GM12874 (cell line): ENCODE data around the gene SPNS3.

ENCODE experiments used
- TF ChIP-seq, protein P1 (sequence below): IDR thresholded peaks from 2 replicates; pipeline ENCODE4 v1.5.1; 2011; ENCODE audit warnings: low read depth, mild to moderate bottlenecking, control low read depth, low read length, moderate library complexity; ENCODE audit not compliant: insufficient read depth

Gene SPNS3, protein sequence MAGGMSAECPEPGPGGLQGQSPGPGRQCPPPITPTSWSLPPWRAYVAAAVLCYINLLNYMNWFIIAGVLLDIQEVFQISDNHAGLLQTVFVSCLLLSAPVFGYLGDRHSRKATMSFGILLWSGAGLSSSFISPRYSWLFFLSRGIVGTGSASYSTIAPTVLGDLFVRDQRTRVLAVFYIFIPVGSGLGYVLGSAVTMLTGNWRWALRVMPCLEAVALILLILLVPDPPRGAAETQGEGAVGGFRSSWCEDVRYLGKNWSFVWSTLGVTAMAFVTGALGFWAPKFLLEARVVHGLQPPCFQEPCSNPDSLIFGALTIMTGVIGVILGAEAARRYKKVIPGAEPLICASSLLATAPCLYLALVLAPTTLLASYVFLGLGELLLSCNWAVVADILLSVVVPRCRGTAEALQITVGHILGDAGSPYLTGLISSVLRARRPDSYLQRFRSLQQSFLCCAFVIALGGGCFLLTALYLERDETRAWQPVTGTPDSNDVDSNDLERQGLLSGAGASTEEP

DNA sequence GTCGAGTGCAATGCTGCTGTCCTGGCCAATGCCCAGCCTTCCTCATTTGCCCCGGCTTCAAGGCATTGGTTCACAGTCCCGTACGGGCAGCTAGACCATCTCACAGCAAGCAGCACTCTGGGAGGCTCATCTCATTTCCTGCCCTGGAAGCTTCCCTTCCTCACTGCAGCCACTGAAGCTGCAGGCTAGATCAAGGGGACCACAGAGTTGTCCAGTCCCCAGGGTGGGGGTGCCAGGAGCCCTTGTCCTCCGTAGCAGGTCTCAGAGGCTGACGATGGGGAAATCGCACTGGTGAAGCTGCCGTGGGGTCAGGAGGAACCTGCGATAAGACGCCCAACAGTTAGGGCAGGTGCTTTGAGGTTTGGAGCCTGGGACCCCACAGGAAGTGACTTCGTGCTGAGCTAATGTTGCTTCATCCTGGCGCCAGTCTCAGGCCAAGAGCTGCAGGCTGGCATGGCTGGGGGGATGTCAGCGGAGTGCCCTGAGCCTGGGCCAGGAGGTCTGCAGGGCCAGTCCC, at the start of gene SPNS3:
Gene SPNS3 (plus strand): TSS at position 426 of the 517 bp plus-strand sequence. CDS start 28 bp downstream, at position 454.
- TF ChIP-seq, protein P1, sequence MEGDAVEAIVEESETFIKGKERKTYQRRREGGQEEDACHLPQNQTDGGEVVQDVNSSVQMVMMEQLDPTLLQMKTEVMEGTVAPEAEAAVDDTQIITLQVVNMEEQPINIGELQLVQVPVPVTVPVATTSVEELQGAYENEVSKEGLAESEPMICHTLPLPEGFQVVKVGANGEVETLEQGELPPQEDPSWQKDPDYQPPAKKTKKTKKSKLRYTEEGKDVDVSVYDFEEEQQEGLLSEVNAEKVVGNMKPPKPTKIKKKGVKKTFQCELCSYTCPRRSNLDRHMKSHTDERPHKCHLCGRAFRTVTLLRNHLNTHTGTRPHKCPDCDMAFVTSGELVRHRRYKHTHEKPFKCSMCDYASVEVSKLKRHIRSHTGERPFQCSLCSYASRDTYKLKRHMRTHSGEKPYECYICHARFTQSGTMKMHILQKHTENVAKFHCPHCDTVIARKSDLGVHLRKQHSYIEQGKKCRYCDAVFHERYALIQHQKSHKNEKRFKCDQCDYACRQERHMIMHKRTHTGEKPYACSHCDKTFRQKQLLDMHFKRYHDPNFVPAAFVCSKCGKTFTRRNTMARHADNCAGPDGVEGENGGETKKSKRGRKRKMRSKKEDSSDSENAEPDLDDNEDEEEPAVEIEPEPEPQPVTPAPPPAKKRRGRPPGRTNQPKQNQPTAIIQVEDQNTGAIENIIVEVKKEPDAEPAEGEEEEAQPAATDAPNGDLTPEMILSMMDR: no peak

DNA sequence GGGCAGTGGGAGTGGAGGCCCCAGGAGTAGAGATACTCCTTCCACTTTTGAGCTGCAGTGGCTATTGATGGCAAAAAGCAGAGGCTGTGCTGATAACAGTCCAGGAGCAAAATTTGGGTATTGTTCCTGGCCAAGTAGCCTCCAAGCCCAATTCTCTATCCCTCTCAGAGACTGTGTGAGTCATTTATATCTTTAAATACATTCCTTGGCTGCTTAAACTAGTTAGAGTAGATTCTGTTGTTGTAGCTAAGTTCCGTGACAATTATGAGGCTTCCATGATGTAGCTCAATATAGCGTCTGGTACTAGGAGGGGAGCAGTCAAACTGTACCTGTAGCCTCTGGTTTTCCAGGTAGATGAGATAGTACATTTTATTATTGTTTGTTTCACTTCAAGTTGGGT, 47.3 kb upstream of the SPNS3 start:
- TF ChIP-seq, protein P1: no peak

DNA sequence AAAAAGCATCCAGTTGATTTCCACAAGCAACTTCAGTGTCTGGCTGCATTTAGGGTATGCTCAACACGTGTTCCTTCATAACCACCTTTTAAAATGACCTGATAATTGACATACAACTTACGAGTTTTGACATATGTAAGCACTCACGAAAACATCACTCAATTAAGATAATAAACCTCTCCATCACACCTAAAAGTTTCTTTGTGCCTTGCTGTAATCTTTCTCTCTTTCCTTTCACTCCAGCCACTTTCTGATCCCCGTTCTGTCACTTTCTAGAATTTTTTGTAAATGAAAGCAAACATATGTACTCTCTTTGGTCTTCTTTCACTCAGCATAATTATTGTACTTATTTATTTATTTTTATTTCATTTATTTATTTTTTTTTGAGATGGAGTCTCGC, 46.6 kb upstream of the SPNS3 start:
- TF ChIP-seq, protein P1: no peak

DNA sequence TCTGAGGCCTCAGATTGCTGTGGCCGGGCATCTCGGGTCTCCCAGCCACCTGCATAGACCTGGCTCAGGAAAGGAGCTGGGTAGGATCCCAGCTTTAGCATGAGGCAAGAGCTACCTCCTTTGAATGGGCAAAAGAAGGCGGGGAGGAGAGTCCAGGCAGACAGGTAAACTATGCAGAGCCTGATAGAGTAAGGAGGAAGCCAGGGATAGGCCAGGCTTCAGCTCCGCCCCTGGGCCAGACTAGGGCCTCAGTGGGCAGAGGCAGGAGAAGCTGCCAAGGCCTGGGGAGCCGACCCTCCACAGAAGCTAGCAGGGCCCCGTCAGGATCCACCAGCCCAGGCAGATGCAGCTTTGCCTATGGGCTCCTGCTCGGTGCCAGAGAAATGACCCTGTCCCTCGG, 44.7 kb upstream of the SPNS3 start:
- TF ChIP-seq, protein P1: no peak

DNA sequence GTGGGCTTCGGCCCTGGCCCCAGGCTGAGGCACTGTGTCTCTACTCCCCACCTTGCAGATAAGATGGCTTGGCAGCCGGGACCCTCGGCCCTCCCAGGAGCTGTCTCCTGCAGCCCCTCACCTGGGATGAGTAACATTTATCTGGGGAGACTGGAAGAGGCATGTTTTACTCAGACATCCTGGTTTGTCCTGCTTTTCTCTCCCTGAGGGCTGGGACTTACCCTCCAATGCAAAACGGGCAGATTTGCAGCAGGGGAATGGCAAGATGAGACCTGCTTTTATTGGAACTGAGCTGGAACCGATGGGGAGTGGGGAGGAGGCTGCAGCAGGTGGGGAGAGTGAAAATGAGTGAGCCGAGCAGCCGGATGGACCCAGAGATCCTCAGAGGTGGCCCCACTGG, 39.9 kb upstream of the SPNS3 start:
- TF ChIP-seq, protein P1: no peak

DNA sequence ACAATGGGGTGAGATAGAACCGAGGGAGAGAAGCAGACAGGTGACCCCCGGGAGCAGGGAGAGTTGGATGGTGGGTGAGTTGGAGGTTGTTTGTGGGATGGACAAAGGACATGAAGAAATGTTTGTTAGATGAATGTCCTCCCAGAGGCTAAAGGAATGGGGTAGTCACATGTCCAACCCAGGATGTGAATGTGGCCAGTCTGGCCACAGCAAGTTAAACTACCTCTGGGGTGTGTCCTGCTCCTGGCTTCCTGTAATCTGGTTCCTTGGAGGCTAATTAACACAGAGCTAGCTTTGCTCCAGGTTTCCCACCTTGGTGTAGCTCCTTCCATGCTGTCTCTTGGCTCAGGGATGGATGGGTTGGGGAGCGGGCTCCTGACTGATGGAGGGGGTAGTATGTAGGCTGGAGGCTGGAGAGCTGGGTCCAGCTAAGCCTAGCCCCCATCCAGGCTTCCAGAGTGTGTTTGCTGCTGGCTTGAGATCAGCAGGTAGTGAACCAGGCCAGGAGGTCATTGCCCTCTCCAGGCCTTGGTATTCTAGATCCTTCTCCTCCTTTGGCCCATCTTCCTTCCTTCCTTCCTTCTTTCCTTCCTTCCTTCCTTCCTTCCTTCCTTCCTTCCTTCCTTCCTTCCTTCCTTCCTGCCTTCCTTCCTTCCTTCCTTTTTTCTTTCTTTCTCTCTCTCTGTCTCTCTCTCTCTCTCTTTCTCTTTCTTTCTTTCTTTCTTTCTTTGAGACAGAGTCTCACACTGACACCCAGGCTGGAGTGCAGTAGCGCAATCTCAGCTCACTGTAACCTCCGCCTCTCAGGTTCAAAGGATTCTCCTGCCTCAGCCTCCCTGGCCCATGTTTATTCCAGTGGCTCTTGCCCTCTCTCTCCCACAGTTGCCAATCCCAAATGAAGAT, 39.3 kb upstream of the SPNS3 start:
- TF ChIP-seq, protein P1: no peak

DNA sequence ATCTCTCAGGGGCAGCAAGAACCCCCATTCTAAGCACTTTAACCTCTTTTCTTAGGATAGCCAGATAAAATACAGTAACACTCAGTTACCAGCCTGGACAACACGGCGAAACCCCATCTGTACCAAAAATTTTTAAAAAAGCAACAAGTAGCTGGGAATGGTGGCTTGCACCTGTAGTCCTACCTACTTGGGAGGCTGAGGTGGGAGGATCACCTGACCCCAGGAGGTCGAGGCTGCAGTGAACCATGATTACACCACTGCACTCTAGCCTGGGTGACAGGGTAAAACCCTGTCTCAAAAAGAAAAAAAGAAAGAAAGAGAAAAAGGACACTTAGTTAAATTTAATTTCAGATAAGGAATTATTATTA, 38.6 kb upstream of the SPNS3 start:
- TF ChIP-seq, protein P1: no peak
